Left cardiac atrium (tissue), 4 donors: ENCODE data around the gene RPH3AL. TPM values are rescaled to one million over a fixed set of nuclear protein-coding genes. Genes with fewer than 3 reads are reported as not detected.
A peak's percentile ranks its signal among the peaks of the same experiment; 100 is the strongest.

ENCODE experiments used
- ATAC-seq, 2 donors: fragments of 200-7000 bp; cut with Tn5 transposase; one replicate each; pipeline ENCODE4 v1.9.1; 2020; ENCODE audit warnings: mild to moderate bottlenecking in 2 of 2, moderate library complexity in 2 of 2
- DNase-seq: peaks from one replicate; pipeline ENCODE4 v3.0.0-alpha.2; 2020
- intact Hi-C, 2 donors: fragments of 100-400 bp; cut with DNase I; formaldehyde crosslinking; loops; one replicate each; pipeline versions ENCODE4 v1.14.1 to v1.15.1; 2022 to 2023
- total RNA-seq, 2 donors: library from RNA; stranded (reverse); fragmentation: NEBNext Ultra II Directional; extraction: Animal tissue kit (Norgen Biotek cat#: 25700); gene quantifications; one replicate each; pipeline ENCODE4 v1.2.1, GENCODE V29; 2021
- donor health status: DM: no; HTN: yes; CAD: no.
- donor health status: DM: no; HTN: yes; CAD: no; lungs with severe emphysema.
- donor health status: DM: yes; HTN: yes; CAD: no.
- donor health status: Dilated cardiomyopathy.

RPH3AL gene
- total RNA-seq, 2 donors from 2014 or later = 5.9 to 10.9 TPM

DNA sequence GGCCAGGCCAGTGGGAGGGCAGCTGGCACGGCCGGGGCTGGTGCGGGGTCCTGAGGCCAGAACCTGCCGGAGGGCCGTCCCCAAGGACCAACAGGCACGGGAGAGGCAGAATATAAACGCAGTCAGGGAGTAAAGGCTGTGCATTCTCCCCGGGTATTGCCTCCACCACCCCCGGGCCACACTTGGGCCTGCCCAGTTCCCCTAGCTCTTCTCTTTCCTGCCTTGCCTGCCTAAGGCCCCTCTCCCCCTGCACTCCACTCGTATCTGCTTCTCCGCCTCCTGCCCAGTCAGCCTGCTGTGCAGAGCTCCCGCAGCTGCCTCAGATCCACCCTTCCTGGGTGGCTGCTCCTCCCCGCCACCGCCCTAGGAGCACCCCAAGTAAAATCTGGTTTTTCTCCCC, 5.0 kb upstream of the RPH3AL start:
- intact Hi-C loops = no loop called here
- DNase-seq (no peak), ATAC-seq (peak in 1 of 2 donors; percentile 29)

GRCh38 chr17:356671-357434, 4.2 kb upstream of the RPH3AL start:
- ATAC-seq (no peak), DNase-seq (no peak)
- intact Hi-C loops = no loop called here

GRCh38 chr17:354651-355556, 2.3 kb upstream of the RPH3AL start:
- DNase-seq = no peak
- intact Hi-C loops = no loop called here
- no peak for ATAC-seq

DNA sequence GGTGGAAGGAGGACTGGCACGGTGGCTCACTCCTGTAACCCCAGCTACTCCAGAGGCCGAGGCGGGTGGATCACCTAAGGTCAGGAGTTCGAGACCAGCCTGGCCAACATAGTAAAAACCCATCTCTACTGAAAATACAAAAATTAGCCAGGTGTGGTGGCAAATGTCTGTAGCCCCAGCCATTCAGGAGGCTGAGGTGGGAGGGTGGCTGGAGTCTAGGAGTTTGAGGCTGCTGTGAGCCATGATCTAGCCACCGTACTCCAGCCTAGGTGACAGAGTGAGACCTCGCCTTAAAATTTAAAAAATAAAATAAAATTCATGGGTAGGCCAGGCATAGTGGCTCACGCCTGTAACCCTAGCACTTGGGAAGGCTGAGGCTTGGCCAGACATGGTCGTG, 1.2 kb upstream of the RPH3AL start:
- ATAC-seq = no peak
- intact Hi-C loops = no loop called here

GRCh38 chr17:353213-353837, 718 bp upstream of the RPH3AL start:
- intact Hi-C loops = no loop called here
- no peak for DNase-seq
- ATAC-seq = peak in 1 of 2 donors; percentile 7

More for the DNA sequence above, 1.2 kb upstream of the RPH3AL start:
- no peak for DNase-seq

DNA sequence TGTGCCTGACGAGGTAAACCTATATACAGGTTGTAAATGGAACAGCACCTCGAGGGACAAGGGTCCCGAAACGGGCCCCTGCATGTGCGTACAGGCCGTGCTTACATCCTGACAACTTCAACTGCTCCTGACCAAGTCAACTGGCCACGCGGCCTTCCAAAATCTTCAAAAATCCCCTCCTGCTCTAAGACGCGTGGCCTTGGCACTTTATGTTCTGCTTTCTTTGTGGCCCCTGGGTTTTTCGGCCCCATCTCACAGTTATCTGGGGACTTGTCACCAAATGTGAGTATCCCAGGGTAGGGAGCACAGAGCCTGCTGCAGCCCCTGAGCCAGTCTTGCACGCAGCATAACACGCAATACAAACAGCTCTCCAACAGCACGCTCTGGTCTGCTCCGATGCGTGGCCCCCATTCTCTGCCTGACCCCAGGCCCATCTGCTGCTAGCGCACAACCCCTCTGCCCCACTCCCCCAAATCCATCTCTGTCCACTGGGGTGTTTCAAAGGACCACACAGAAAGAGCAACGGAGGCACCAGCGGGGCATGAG, 659 bp downstream of the RPH3AL start:
- ATAC-seq (no peak), DNase-seq (no peak)
- intact Hi-C loops = no loop called here

GRCh38 chr17:351449-351738, 1.2 kb downstream of the RPH3AL start:
- DNase-seq = no peak
- ATAC-seq = no peak
- intact Hi-C loops = no loop called here

DNA sequence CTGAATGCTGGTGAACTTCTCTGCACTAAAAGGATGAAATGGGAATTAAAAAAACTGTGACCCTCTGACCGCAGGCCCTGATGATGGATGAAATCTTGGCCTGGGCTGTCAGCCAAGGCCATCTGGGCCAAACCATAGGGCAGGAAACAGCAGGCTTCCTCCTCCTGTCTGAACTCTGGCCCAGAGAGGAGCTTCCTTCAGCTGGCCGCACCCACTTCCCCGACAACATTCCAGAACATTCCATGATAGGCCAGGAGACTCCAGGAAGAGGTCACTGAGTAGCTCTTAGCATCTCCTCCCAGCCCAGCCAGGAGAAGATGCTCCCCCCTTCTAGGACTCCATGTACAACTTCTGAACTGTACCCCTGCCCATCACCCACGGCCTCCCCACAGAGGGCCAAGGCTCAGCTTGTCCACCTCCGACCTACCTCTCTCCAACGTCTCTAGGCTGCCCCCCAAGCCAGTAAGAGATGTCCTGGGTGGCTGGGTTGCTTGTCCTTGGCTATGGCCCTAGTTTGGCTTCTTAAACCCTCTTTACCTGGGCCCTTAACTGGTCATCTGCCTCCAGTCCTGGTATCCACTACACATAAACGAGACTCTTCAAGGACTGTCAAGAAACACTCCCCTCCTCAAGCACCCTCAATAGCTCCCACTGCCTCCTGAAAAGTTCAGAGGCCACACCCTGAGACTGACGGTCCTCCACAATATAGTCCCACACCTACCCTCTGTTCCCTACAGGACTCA, 1.7 kb downstream of the RPH3AL start:
- ATAC-seq (peak; percentile 79 to 90), DNase-seq (peak; percentile 90)
- intact Hi-C loops = no loop called here

DNA sequence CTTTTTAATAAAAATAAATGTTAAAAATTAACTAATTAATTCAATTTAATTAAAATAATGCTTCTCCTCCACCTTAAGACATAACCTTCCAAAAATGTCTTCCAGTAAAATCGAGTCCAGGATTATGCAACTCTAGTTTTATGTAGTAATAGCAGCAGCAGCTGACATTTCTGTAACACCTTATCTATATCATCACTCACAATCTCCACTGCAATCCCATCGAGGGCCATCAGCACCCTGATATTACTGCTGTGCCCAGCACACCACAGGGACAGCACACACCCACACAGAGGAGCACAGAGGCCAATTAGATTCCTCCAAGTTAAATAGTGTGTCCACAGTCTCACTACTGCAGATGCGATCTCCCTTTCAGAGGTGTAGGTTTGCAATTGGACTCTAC, 2.9 kb downstream of the RPH3AL start:
- intact Hi-C loops = no loop called here
- DNase-seq (no peak), ATAC-seq (no peak)

DNA sequence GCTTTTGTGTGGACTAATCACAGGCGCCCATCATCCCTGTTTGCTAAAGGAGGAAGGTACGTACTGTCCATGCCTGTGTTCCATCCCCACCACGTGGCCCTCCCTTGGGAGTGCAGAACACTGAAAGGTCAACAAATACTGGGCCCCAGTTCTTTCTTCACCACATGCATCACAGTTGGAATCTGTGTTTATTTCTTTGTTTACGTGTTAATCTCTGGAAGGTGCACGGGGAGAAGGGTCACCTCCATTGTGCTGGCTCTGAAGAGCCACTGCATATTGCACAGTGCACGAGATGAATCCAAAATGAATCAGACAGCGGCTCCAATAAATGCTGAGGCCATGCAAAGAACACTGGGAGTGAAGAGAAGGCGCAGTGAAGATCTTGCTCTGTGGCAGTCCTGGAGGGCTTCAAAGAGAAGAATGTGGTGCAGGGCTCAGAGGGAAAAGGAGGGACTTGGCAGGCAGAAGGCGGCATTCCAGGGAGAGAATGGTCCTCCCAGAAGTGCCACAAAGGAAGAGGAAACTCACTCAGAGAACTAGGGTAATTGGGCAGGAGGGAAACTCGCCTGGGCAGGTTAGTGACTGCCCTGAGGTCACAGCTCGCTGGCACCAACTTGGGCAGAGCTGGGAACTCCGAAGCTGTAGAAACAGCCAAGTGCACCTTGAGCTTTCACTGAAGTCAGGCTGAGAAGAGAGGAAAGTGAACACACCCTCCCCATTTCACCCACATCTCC, 3.7 kb downstream of the RPH3AL start:
- intact Hi-C loops = no loop called here
- DNase-seq = no peak
- no peak for ATAC-seq

GRCh38 chr17:348012-348411, 4.6 kb downstream of the RPH3AL start:
- intact Hi-C loops = no loop called here
- ATAC-seq = no peak
- DNase-seq = no peak

DNA sequence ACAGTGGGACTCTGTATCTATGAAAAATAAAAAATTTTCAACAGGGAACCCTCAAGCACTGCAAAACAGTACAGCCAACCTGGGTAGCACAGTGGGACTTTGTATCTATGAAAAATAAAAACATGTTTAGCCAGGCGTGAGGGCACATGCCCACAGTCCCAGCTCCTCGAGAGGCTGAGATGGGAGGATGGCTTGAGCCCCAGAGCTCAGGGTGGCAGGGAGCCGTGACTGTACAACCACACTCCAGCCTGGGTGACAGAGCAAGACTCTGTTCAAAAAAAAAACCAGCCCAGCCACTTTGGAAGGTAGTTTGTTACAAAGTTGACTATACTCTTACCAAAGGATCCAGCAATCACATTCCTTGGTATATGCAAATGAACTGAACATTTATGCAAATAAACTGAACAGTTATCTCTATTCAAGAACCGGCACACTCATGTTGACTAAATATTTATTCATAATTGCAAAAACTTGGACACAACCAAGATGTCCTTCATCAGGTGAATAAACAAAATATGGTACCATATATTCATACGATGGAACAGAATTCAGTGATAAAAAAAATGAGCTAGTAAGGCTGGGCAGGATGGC, 5.2 kb downstream of the RPH3AL start:
- ATAC-seq (no peak), DNase-seq (no peak)
- intact Hi-C loops = no loop called here

GRCh38 chr17:345992-346785, 6.4 kb downstream of the RPH3AL start:
- intact Hi-C loops = no loop called here
- ATAC-seq = no peak
- DNase-seq = no peak

DNA sequence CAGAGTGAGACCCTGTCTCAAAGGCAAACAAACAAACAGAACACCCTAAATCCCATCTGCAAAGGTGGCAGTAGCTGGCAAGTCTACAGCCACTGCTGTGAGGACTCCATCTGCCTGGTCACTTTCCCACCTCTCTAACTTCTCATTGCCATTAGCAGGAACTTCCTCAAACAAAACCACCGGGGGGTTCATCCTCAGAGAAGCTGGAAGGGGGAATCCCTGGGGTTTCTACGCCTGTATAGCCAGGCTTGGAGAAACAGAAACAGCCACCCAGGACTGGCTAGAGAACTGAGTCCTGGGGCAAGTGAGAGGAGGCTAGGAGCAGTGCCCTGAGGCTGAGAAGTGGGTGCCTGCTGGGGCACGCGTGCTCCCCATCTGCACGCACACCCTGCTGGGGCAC, 7.3 kb downstream of the RPH3AL start:
- DNase-seq = no peak
- intact Hi-C loops = no loop called here
- no peak for ATAC-seq

DNA sequence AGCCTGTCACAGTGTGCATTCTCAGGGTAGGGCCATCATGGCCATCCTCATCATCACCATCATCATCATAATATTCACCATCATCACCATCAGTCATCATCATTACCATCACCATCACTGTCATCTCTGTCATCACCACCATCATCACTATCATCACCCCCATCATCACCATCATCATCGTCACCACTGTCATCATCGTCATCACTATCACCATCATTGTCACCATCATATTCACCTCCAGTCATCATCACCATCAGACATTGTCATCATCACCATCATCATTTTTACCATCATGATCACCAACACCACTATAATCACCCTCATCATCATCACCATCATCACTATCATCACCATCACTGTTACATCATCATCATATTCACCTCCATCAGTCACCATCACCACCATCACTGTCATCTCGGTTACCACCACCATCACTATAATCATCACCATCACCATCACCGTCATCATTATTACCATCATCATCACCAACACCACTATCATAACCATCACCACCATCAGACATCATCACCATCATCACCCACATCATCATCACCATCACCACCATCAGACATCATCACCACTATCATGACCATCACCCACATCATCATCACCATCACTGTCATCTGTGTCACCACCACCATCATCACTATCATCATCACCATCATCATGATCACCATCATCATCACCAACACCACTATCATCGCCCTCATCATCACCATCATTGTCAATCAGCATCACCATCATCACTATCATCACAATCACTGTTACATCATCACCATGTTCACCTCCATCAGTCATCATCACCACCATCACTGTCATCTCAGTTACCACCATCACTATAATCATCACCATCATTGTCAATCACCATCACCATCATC, 8.5 kb downstream of the RPH3AL start:
- intact Hi-C loops = no loop called here
- ATAC-seq (no peak), DNase-seq (no peak)

DNA sequence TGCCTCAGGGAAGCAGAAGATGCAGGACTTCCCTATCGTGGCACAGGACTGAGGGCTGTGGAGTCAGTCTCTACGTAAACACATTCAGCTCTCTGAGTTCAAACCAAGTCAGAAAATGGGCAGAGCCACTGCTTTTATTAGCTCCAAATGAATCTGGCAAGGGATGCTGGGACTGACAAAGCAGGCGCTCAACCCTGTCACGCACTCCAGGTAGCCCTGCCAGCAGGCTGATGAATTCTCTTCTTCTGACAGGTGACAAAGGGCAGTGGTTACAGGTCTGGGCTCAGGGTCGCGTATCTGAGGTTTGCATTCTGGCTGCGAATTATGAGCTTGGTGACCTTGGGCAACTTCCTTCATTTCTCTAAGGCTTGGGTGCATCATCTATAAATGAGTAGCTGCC, 9.4 kb downstream of the RPH3AL start:
- DNase-seq = no peak
- ATAC-seq = no peak
- intact Hi-C loops = no loop called here

- DNase-seq = no peak
- ATAC-seq = no peak
- intact Hi-C loops = no loop called here
Measured at GRCh38 chr17:340074-340473, 12.5 kb downstream of the RPH3AL start.
